GM03348 (cell line): ENCODE data around the gene MUC5AC.

ENCODE experiments used
- DNase-seq: peaks from one replicate; pipeline ENCODE4 v3.0.0; 2012; ENCODE audit warnings: low spot score

The MUC5AC gene

GRCh38 chr11:1121331-1121812 lies 36.4 kb upstream of the MUC5AC start:
- DNase-seq: no peak

- DNase-seq: peak; percentile 50
These were observed 35.7 kb upstream of the MUC5AC start for GRCh38 chr11:1121813-1122663.

- no peak for DNase-seq
These were observed 35.1 kb upstream of the MUC5AC start for GRCh38 chr11:1122664-1123002.

GRCh38 chr11:1123970-1124369 lies 33.8 kb upstream of the MUC5AC start:
- no peak for DNase-seq

GRCh38 chr11:1125803-1126202 lies 31.9 kb upstream of the MUC5AC start:
- no peak for DNase-seq

GRCh38 chr11:1126491-1126926 lies 31.2 kb upstream of the MUC5AC start:
- no peak for DNase-seq

- DNase-seq: no peak
These were observed 30.7 kb upstream of the MUC5AC start for GRCh38 chr11:1126935-1127663.

GRCh38 chr11:1127664-1128162 lies 30.0 kb upstream of the MUC5AC start:
- no peak for DNase-seq

GRCh38 chr11:1128311-1129142 lies 29.2 kb upstream of the MUC5AC start:
- DNase-seq: no peak

GRCh38 chr11:1129143-1129610 lies 28.6 kb upstream of the MUC5AC start:
- no peak for DNase-seq

GRCh38 chr11:1129611-1130160 lies 28.1 kb upstream of the MUC5AC start:
- DNase-seq: no peak

GRCh38 chr11:1130276-1131032 lies 27.3 kb upstream of the MUC5AC start:
- DNase-seq: no peak

- no peak for DNase-seq
These were observed 26.5 kb upstream of the MUC5AC start for GRCh38 chr11:1131033-1131911.

GRCh38 chr11:1134848-1135445 lies 22.8 kb upstream of the MUC5AC start:
- DNase-seq: no peak

- peak; percentile 16 for DNase-seq
These were observed 19.7 kb upstream of the MUC5AC start for GRCh38 chr11:1138097-1138496.

- peak; percentile 6 for DNase-seq
These were observed 18.2 kb upstream of the MUC5AC start for GRCh38 chr11:1139441-1140083.

GRCh38 chr11:1140642-1141490 lies 16.9 kb upstream of the MUC5AC start:
- DNase-seq: no peak

GRCh38 chr11:1146365-1146764 lies 11.4 kb upstream of the MUC5AC start:
- DNase-seq: no peak
